AG04450 (cell line): ENCODE measurements around the gene DGAT2. TPM values are rescaled to one million over a fixed set of nuclear protein-coding genes. Genes with fewer than 3 reads are reported as not detected.

Experiments used
- CTCF ChIA-PET: fragments of 300-600, 350-600 bp; formaldehyde crosslinking; extraction: SDS; loops from one replicate; lab custom pipeline; 2022; ENCODE audit warnings: antibody characterized with exemption, inconsistent platforms; lab: Charles Lee
- POLR2A ChIA-PET: fragments of 350-600 bp; formaldehyde crosslinking; extraction: SDS; loops from one replicate; lab custom pipeline; 2021; ENCODE audit warnings: antibody characterized with exemption, inconsistent platforms; lab: Yijun Ruan, JAX
- DNase-seq: peaks from one replicate; pipeline ENCODE4 v3.0.0-alpha.2; 2011; ENCODE audit warnings: low read depth, low spot score
- H3K27ac ChIP-seq: one replicate; pipeline ENCODE4 v1.5.1; 2012; ENCODE audit warnings: low read depth, low read length, control low read depth
- H3K27me3 ChIP-seq: one replicate; pipeline ENCODE4 v1.6.0; 2012; ENCODE audit warnings: low read length; ENCODE audit not compliant: control insufficient read depth, insufficient read depth
- H3K4me3 ChIP-seq: 2 replicates; pipeline ENCODE4 v1.5.1; 2011; ENCODE audit warnings: mild to moderate bottlenecking, low read depth, low read length, control low read depth
- H3K9me3 ChIP-seq: 2 replicates; pipeline ENCODE4 v1.5.1; 2012; ENCODE audit warnings: low read length; ENCODE audit not compliant: control insufficient read depth, insufficient read depth
- CTCF ChIP-seq: IDR thresholded peaks from 2 replicates; pipeline ENCODE4 v1.5.1; 2011; ENCODE audit warnings: low read depth, low read length, control low read depth, inconsistent platforms
- polyA plus RNA-seq: library from polyadenylated mRNA; depleted of rRNA; stranded (reverse); fragments of >200 nt; gene quantifications from 2 replicates; pipeline ENCODE4 v1.2.3, GENCODE V29; 2011

Gene DGAT2
- polyA plus RNA-seq, 1 experiment, result 0.56 TPM

- H3K4me3 ChIP-seq, result no peak overlapping the region
- no peak overlapping the region for H3K27ac ChIP-seq
- no peak for TF ChIP-seq CTCF
- ChIA-PET CTCF (no interaction called here), POLR2A (no interaction called here)
- no peak for DNase-seq
- H3K9me3 ChIP-seq, result no peaks in the 10 kb centered on the region; the same call in 1 of the 2 replicates
- H3K27me3 ChIP-seq, result peaks cover 41% of the 10 kb centered on the region
These were observed 3.5 kb upstream of the DGAT2 start for GRCh38 chr11:75765116-75765515.

- H3K27ac ChIP-seq, result no peak overlapping the region
- ChIA-PET CTCF (no interaction called here), POLR2A (no interaction called here)
- H3K27me3 ChIP-seq, result peaks cover 51% of the 10 kb centered on the region
- H3K4me3 ChIP-seq, result no peak overlapping the region
- H3K9me3 ChIP-seq, result no peaks in the 10 kb centered on the region; the same call in 1 of the 2 replicates
- TF ChIP-seq CTCF, result no peak
- no peak for DNase-seq
These were observed 1.9 kb upstream of the DGAT2 start for GRCh38 chr11:75766443-75767227.

GRCh38 chr11:75767228-75767572 is 1.4 kb upstream of the DGAT2 start:
- no peak for DNase-seq
- H3K9me3 ChIP-seq, result no peaks in the 10 kb centered on the region; the same call in 1 of the 2 replicates
- POLR2A ChIA-PET, result no interaction called here
- CTCF ChIA-PET, result no interaction called here
- no peak overlapping the region for H3K27ac ChIP-seq
- no peak overlapping the region for H3K4me3 ChIP-seq
- no peak for TF ChIP-seq CTCF
- peaks cover 55% of the 10 kb centered on the region for H3K27me3 ChIP-seq

- no peak for DNase-seq
- POLR2A ChIA-PET, result no interaction called here
- peaks cover 57% of the 10 kb centered on the region for H3K27me3 ChIP-seq
- H3K4me3 ChIP-seq, result no peak overlapping the region
- no peaks in the 10 kb centered on the region; the same call in 1 of the 2 replicates for H3K9me3 ChIP-seq
- H3K27ac ChIP-seq, result no peak overlapping the region
- no peak for TF ChIP-seq CTCF
- CTCF ChIA-PET, result interaction anchor here (1.0 kb wide), 1 partner anchor 221 kb away, joined by 3 read pairs; no protein-coding TSS in a partner anchor
These were observed 826 bp upstream of the DGAT2 start for GRCh38 chr11:75767793-75768111.
